SK-N-SH (cell line): Measurements from ENCODE around the gene ENTPD8. TPM values are rescaled to one million over a fixed set of nuclear protein-coding genes. Genes with fewer than 3 reads are reported as not detected.

Source experiments
- CTCF ChIA-PET: fragments of 300-600, 350-600 bp; formaldehyde crosslinking; extraction: SDS; loops from one replicate; lab custom pipeline; 2021; lab: Yijun Ruan, JAX
- POLR2A ChIA-PET: fragments of 350-600 bp; sonication (Branson Sonifier 250); formaldehyde crosslinking; extraction: SDS; loops from one replicate; lab custom pipeline; 2020; ENCODE audit warnings: antibody characterized with exemption, inconsistent platforms; lab: Yijun Ruan, JAX
- DNase-seq: peaks from one replicate; pipeline ENCODE4 v3.0.0; 2012
- H2AFZ ChIP-seq: fragments of 200-600 bp; sonication (generic); 2 replicates; pipeline ENCODE4 v1.8.1; 2016; ENCODE audit warnings: antibody characterized with exemption, mild to moderate bottlenecking, low read depth
- H3F3A ChIP-seq: fragments of 200-600 bp; sonication (generic); replicated peaks from 2 replicates; pipeline ENCODE3; 2016; ENCODE audit warnings: antibody characterized with exemption, mild to moderate bottlenecking; ENCODE audit not compliant: insufficient read depth
- H3K27ac ChIP-seq, 2 experiments: fragments of 200-500 bp in 1 of 2; fragments of 200-600 bp in 1 of 2; sonication (Bioruptor generic) in 1 of 2; sonication (generic), shearing (Covaris generic) in 1 of 2; 2 replicates each; pipeline versions ENCODE4 v1.5.1 to v1.6.1; 2014 to 2016; ENCODE audit warnings: low read depth in 2 of 2, inconsistent platforms in 1 of 2, low read length in 1 of 2, mild to moderate bottlenecking in 1 of 2, mixed read lengths in 1 of 2
- H3K27me3 ChIP-seq: fragments of 200-600 bp; sonication (generic), shearing (Covaris generic); 2 replicates; pipeline ENCODE4 v1.6.1; 2016; ENCODE audit warnings: mixed run types; ENCODE audit not compliant: insufficient read depth
- H3K36me3 ChIP-seq, 2 experiments: fragments of 200-500 bp in 1 of 2; fragments of 200-600 bp in 1 of 2; sonication (Bioruptor generic) in 1 of 2; sonication (generic) in 1 of 2; replicated peaks in 1 of 2; 2 replicates each; pipeline versions ENCODE3 to v1.5.1; 2014 to 2016; ENCODE audit warnings: low read length in 1 of 2, mild to moderate bottlenecking in 1 of 2; ENCODE audit not compliant: insufficient read depth in 2 of 2, control insufficient read depth in 1 of 2
- H3K4me1 ChIP-seq, 2 experiments: fragments of 200-500 bp in 1 of 2; fragments of 200-600 bp in 1 of 2; sonication (Bioruptor generic) in 1 of 2; sonication (generic), shearing (Covaris generic) in 1 of 2; 2 replicates each; pipeline versions ENCODE4 v1.5.1 to v1.6.1; 2014 to 2016; ENCODE audit warnings: low read depth in 1 of 2, low read length in 1 of 2, mixed run types in 1 of 2; ENCODE audit not compliant: insufficient read depth in 2 of 2, control insufficient read depth in 1 of 2
- H3K4me2 ChIP-seq: fragments of 200-600 bp; sonication (generic), shearing (Covaris generic); 2 replicates; pipeline ENCODE4 v1.6.1; 2017; ENCODE audit warnings: mixed run types
- H3K4me3 ChIP-seq, 2 experiments: fragments of 200-500 bp in 1 of 2; fragments of 200-600 bp in 1 of 2; sonication (Bioruptor generic) in 1 of 2; sonication (generic), shearing (Covaris generic) in 1 of 2; 2 replicates each; pipeline versions ENCODE4 v1.5.1 to v1.8.1; 2014 to 2016; ENCODE audit warnings: low read depth in 2 of 2, inconsistent platforms in 1 of 2, low read length in 1 of 2, mild to moderate bottlenecking in 1 of 2, mixed read lengths in 1 of 2, moderate library complexity in 1 of 2
- H3K79me2 ChIP-seq: fragments of 200-600 bp; sonication (generic); 2 replicates; pipeline ENCODE4 v1.8.1; 2017; ENCODE audit warnings: mild to moderate bottlenecking; ENCODE audit not compliant: insufficient read depth
- H3K9ac ChIP-seq: fragments of 200-600 bp; sonication (generic); 2 replicates; pipeline ENCODE4 v1.6.1; 2017; ENCODE audit warnings: mixed run types
- H3K9me2 ChIP-seq: fragments of 200-600 bp; sonication (generic); 2 replicates; pipeline ENCODE4 v1.6.1; 2017; ENCODE audit warnings: mixed run types
- H3K9me3 ChIP-seq: fragments of 200-600 bp; sonication (generic); 2 replicates; pipeline ENCODE4 v1.6.1; 2017; ENCODE audit warnings: mixed run types, mild to moderate bottlenecking, moderate library complexity
- H4K20me1 ChIP-seq: fragments of 200-600 bp; sonication (generic); 2 replicates; pipeline ENCODE4 v1.6.1; 2017; ENCODE audit warnings: mild to moderate bottlenecking, mixed run types; ENCODE audit not compliant: insufficient read depth
- CHD2 ChIP-seq: fragments of 150-350 bp; IDR thresholded peaks from 2 replicates; pipeline ENCODE4 v1.6.1; 2018; ENCODE audit warnings: low read length; ENCODE audit not compliant: partially characterized antibody
- ELF1 ChIP-seq: IDR thresholded peaks from 2 replicates; pipeline ENCODE4 v1.4.0; 2012
- EP300 ChIP-seq, 2 experiments: IDR thresholded peaks; 2 replicates each; pipeline versions ENCODE4 v1.4.0 to v1.6.1; 2012; ENCODE audit warnings: borderline replicate concordance in 1 of 2, low read depth in 1 of 2, low read length in 1 of 2
- EZH2phosphoT487 ChIP-seq: fragments of 200-600 bp; sonication (generic); IDR thresholded peaks from 2 replicates; pipeline ENCODE4 v1.6.1; 2017; ENCODE audit warnings: low read depth, mixed run types, mild to moderate bottlenecking, antibody characterized with exemption, moderate library complexity, borderline replicate concordance
- FOSL2 ChIP-seq: IDR thresholded peaks from 2 replicates; pipeline ENCODE4 v1.4.0; 2012; ENCODE audit warnings: low read depth, mild to moderate bottlenecking, moderate library complexity, borderline replicate concordance
- FOXM1 ChIP-seq: IDR thresholded peaks from 2 replicates; pipeline ENCODE4 v1.4.0; 2012; ENCODE audit warnings: low read depth, mild to moderate bottlenecking
- GABPA ChIP-seq: IDR thresholded peaks from 2 replicates; pipeline ENCODE4 v1.4.0; 2012; ENCODE audit warnings: low read depth, mild to moderate bottlenecking
- IRF3 ChIP-seq: fragments of 150-350 bp; IDR thresholded peaks from 2 replicates; pipeline ENCODE4 v1.6.1; 2016; ENCODE audit warnings: mild to moderate bottlenecking, low read depth, low read length
- JUND ChIP-seq: IDR thresholded peaks from 2 replicates; pipeline ENCODE4 v1.4.0; 2012
- NFIC ChIP-seq: IDR thresholded peaks from 2 replicates; pipeline ENCODE4 v1.4.0; 2012; ENCODE audit warnings: borderline replicate concordance
- RAD21 ChIP-seq: IDR thresholded peaks from 2 replicates; pipeline ENCODE4 v1.6.1; 2012; ENCODE audit warnings: mild to moderate bottlenecking, low read length
- REST ChIP-seq: IDR thresholded peaks from 2 replicates; pipeline ENCODE4 v1.6.1; 2012; ENCODE audit warnings: mild to moderate bottlenecking, low read depth, low read length, moderate library complexity
- SMC3 ChIP-seq: IDR thresholded peaks from 2 replicates; pipeline ENCODE4 v1.6.1; 2012; ENCODE audit warnings: low read depth, low read length, improper control_type of control experiment
- TAF1 ChIP-seq: IDR thresholded peaks from 2 replicates; pipeline ENCODE4 v1.6.1; 2012; ENCODE audit warnings: low read depth, mild to moderate bottlenecking, low read length, moderate library complexity, borderline replicate concordance
- TEAD4 ChIP-seq: IDR thresholded peaks from 2 replicates; pipeline ENCODE4 v1.4.0; 2012; ENCODE audit warnings: mild to moderate bottlenecking, borderline replicate concordance; ENCODE audit not compliant: insufficient read depth
- ZBTB33 ChIP-seq: IDR thresholded peaks from 2 replicates; pipeline ENCODE4 v1.4.0; 2012; ENCODE audit warnings: low read depth, borderline replicate concordance
- WGBS: methylation state at CpG from one replicate; pipeline ENCODE4 v1.1.6; 2017; ENCODE audit warnings: low lambda C conversion rate; 5-methylcytosine and 5-hydroxymethylcytosine counted together
- polyA plus RNA-seq, 3 experiments: library from polyadenylated mRNA; depleted of rRNA; stranded (reverse); fragments of >200 nt; gene quantifications; 2 replicates each; pipeline ENCODE4 v1.2.3, GENCODE V29; 2012

The ENTPD8 gene
- polyA plus RNA-seq, 1 of the 3 experiments (the other 2 are of a cell fraction): 0.30 TPM

- H3K27ac ChIP-seq: no peak overlapping the region
- CTCF ChIA-PET: no interaction called here
- no peak overlapping the region for H3K4me2 ChIP-seq
- TF ChIP-seq FOSL2 (no peak), ELF1 (no peak), ZBTB33 (no peak), NFIC (no peak), CHD2 (no peak), JUND (no peak), GABPA (no peak), RAD21 (no peak), TEAD4 (no peak), FOXM1 (no peak), IRF3 (no peak), EZH2phosphoT487 (no peak), SMC3 (no peak), REST (no peak), EP300 (IDR thresholded peaks at IDR 0.05; ENCODE audit: borderline replicate concordance in 1 of 2, low read depth in 1 of 2, low read length in 1 of 2) (no peak), TAF1 (no peak)
- TF ChIP-seq, all 33 proteins: peak for 0
- Histone ChIP-seq H2AFZ (no peak overlapping the region), H3K9me3 (no peaks in the 10 kb centered on the region), H3K4me1 (peaks cover 11 to 14% of the 10 kb centered on the region in 2 experiments; a peak in 2 of 4 replicates), H4K20me1 (peaks cover 6% of the 10 kb centered on the region), H3K27me3 (no peaks in the 10 kb centered on the region), H3K4me3 (no peak overlapping the region), H3F3A (no peaks in the 10 kb centered on the region), H3K79me2 (peaks cover 10% of the 10 kb centered on the region; the same call in 1 of the 2 replicates), H3K9me2 (no peaks in the 10 kb centered on the region), H3K36me3 (no peaks in the 10 kb centered on the region), H3K9ac (no peak overlapping the region)
- 92% methylated on average over 14 of the region's 25 CpGs for WGBS
- no peak for DNase-seq
- POLR2A ChIA-PET: no interaction called here
Measured at GRCh38 chr9:137462396-137462985, 21.3 kb upstream of the ENTPD8 start.
